SK-N-SH (cell line): Measurements from ENCODE around the gene SDK1. TPM values are rescaled to one million over a fixed set of nuclear protein-coding genes. Genes with fewer than 3 reads are reported as not detected.

Experiments
- CTCF ChIA-PET: fragments of 300-600, 350-600 bp; formaldehyde crosslinking; extraction: SDS; loops from one replicate; lab custom pipeline; 2021; lab: Yijun Ruan, JAX
- POLR2A ChIA-PET: fragments of 350-600 bp; sonication (Branson Sonifier 250); formaldehyde crosslinking; extraction: SDS; loops from one replicate; lab custom pipeline; 2020; ENCODE audit warnings: antibody characterized with exemption, inconsistent platforms; lab: Yijun Ruan, JAX
- DNase-seq: peaks from one replicate; pipeline ENCODE4 v3.0.0; 2012
- H2AFZ ChIP-seq: fragments of 200-600 bp; sonication (generic); 2 replicates; pipeline ENCODE4 v1.8.1; 2016; ENCODE audit warnings: antibody characterized with exemption, mild to moderate bottlenecking, low read depth
- H3F3A ChIP-seq: fragments of 200-600 bp; sonication (generic); replicated peaks from 2 replicates; pipeline ENCODE3; 2016; ENCODE audit warnings: antibody characterized with exemption, mild to moderate bottlenecking; ENCODE audit not compliant: insufficient read depth
- H3K27ac ChIP-seq, 2 experiments: fragments of 200-500 bp in 1 of 2; fragments of 200-600 bp in 1 of 2; sonication (Bioruptor generic) in 1 of 2; sonication (generic), shearing (Covaris generic) in 1 of 2; 2 replicates each; pipeline versions ENCODE4 v1.5.1 to v1.6.1; 2014 to 2016; ENCODE audit warnings: low read depth in 2 of 2, inconsistent platforms in 1 of 2, low read length in 1 of 2, mild to moderate bottlenecking in 1 of 2, mixed read lengths in 1 of 2
- H3K27me3 ChIP-seq: fragments of 200-600 bp; sonication (generic), shearing (Covaris generic); 2 replicates; pipeline ENCODE4 v1.6.1; 2016; ENCODE audit warnings: mixed run types; ENCODE audit not compliant: insufficient read depth
- H3K36me3 ChIP-seq, 2 experiments: fragments of 200-500 bp in 1 of 2; fragments of 200-600 bp in 1 of 2; sonication (Bioruptor generic) in 1 of 2; sonication (generic) in 1 of 2; replicated peaks in 1 of 2; 2 replicates each; pipeline versions ENCODE3 to v1.5.1; 2014 to 2016; ENCODE audit warnings: low read length in 1 of 2, mild to moderate bottlenecking in 1 of 2; ENCODE audit not compliant: insufficient read depth in 2 of 2, control insufficient read depth in 1 of 2
- H3K4me1 ChIP-seq, 2 experiments: fragments of 200-500 bp in 1 of 2; fragments of 200-600 bp in 1 of 2; sonication (Bioruptor generic) in 1 of 2; sonication (generic), shearing (Covaris generic) in 1 of 2; 2 replicates each; pipeline versions ENCODE4 v1.5.1 to v1.6.1; 2014 to 2016; ENCODE audit warnings: low read depth in 1 of 2, low read length in 1 of 2, mixed run types in 1 of 2; ENCODE audit not compliant: insufficient read depth in 2 of 2, control insufficient read depth in 1 of 2
- H3K4me2 ChIP-seq: fragments of 200-600 bp; sonication (generic), shearing (Covaris generic); 2 replicates; pipeline ENCODE4 v1.6.1; 2017; ENCODE audit warnings: mixed run types
- H3K4me3 ChIP-seq, 2 experiments: fragments of 200-500 bp in 1 of 2; fragments of 200-600 bp in 1 of 2; sonication (Bioruptor generic) in 1 of 2; sonication (generic), shearing (Covaris generic) in 1 of 2; 2 replicates each; pipeline versions ENCODE4 v1.5.1 to v1.8.1; 2014 to 2016; ENCODE audit warnings: low read depth in 2 of 2, inconsistent platforms in 1 of 2, low read length in 1 of 2, mild to moderate bottlenecking in 1 of 2, mixed read lengths in 1 of 2, moderate library complexity in 1 of 2
- H3K79me2 ChIP-seq: fragments of 200-600 bp; sonication (generic); 2 replicates; pipeline ENCODE4 v1.8.1; 2017; ENCODE audit warnings: mild to moderate bottlenecking; ENCODE audit not compliant: insufficient read depth
- H3K9ac ChIP-seq: fragments of 200-600 bp; sonication (generic); 2 replicates; pipeline ENCODE4 v1.6.1; 2017; ENCODE audit warnings: mixed run types
- H3K9me2 ChIP-seq: fragments of 200-600 bp; sonication (generic); 2 replicates; pipeline ENCODE4 v1.6.1; 2017; ENCODE audit warnings: mixed run types
- H3K9me3 ChIP-seq: fragments of 200-600 bp; sonication (generic); 2 replicates; pipeline ENCODE4 v1.6.1; 2017; ENCODE audit warnings: mixed run types, mild to moderate bottlenecking, moderate library complexity
- H4K20me1 ChIP-seq: fragments of 200-600 bp; sonication (generic); 2 replicates; pipeline ENCODE4 v1.6.1; 2017; ENCODE audit warnings: mild to moderate bottlenecking, mixed run types; ENCODE audit not compliant: insufficient read depth
- CHD2 ChIP-seq: fragments of 150-350 bp; IDR thresholded peaks from 2 replicates; pipeline ENCODE4 v1.6.1; 2018; ENCODE audit warnings: low read length; ENCODE audit not compliant: partially characterized antibody
- FOXM1 ChIP-seq: IDR thresholded peaks from 2 replicates; pipeline ENCODE4 v1.4.0; 2012; ENCODE audit warnings: low read depth, mild to moderate bottlenecking
- GATA2 ChIP-seq: sonication (generic); formaldehyde crosslinking; IDR thresholded peaks from 2 replicates; pipeline ENCODE4 v1.5.0; 2020; ENCODE audit warnings: mild to moderate bottlenecking, missing genetic modification reagents
- JUND ChIP-seq: IDR thresholded peaks from 2 replicates; pipeline ENCODE4 v1.4.0; 2012
- NRF1 ChIP-seq: IDR thresholded peaks from 2 replicates; pipeline ENCODE4 v1.6.1; 2012; ENCODE audit warnings: low read depth, mild to moderate bottlenecking, low read length
- PBX3 ChIP-seq: IDR thresholded peaks from 2 replicates; pipeline ENCODE4; 2012
- RFX5 ChIP-seq: IDR thresholded peaks from 2 replicates; pipeline ENCODE4 v1.6.1; 2012; ENCODE audit warnings: mild to moderate bottlenecking, improper control_type of control experiment, low read length
- SIN3A ChIP-seq: IDR thresholded peaks from 2 replicates; pipeline ENCODE4 v1.6.1; 2012; ENCODE audit warnings: low read depth, mild to moderate bottlenecking, low read length, moderate library complexity, borderline replicate concordance
- SMC3 ChIP-seq: IDR thresholded peaks from 2 replicates; pipeline ENCODE4 v1.6.1; 2012; ENCODE audit warnings: low read depth, low read length, improper control_type of control experiment
- TAF1 ChIP-seq: IDR thresholded peaks from 2 replicates; pipeline ENCODE4 v1.6.1; 2012; ENCODE audit warnings: low read depth, mild to moderate bottlenecking, low read length, moderate library complexity, borderline replicate concordance
- TCF12 ChIP-seq: IDR thresholded peaks from 2 replicates; pipeline ENCODE4 v1.4.0; 2012
- ZBTB33 ChIP-seq: IDR thresholded peaks from 2 replicates; pipeline ENCODE4 v1.4.0; 2012; ENCODE audit warnings: low read depth, borderline replicate concordance
- WGBS: methylation state at CpG from one replicate; pipeline ENCODE4 v1.1.6; 2017; ENCODE audit warnings: low lambda C conversion rate; 5-methylcytosine and 5-hydroxymethylcytosine counted together
- polyA plus RNA-seq, 3 experiments: library from polyadenylated mRNA; depleted of rRNA; stranded (reverse); fragments of >200 nt; gene quantifications; 2 replicates each; pipeline ENCODE4 v1.2.3, GENCODE V29; 2012
- TF ChIP-seq, protein P1 (sequence below): IDR thresholded peaks from 2 replicates; pipeline ENCODE4 v1.6.1; 2012; ENCODE audit warnings: mild to moderate bottlenecking, low read depth, low read length, moderate library complexity
- TF ChIP-seq, protein P2 (sequence below): IDR thresholded peaks from 2 replicates; pipeline ENCODE4 v1.4.0; 2012; ENCODE audit warnings: low read depth, borderline replicate concordance
- TF ChIP-seq, protein P3 (sequence below): IDR thresholded peaks from 2 replicates; pipeline ENCODE4 v1.4.0; 2012; ENCODE audit warnings: low read depth

The SDK1 gene
- polyA plus RNA-seq, 1 of the 3 experiments (the other 2 are of a cell fraction), result 1.2 TPM

- Histone ChIP-seq H3K9me2 (no peaks in the 10 kb centered on the region), H4K20me1 (no peaks in the 10 kb centered on the region), H3K9ac (no peak overlapping the region), H3K36me3 (no peaks in the 10 kb centered on the region), H3K4me2 (no peak overlapping the region), H3K79me2 (no peaks in the 10 kb centered on the region), H3F3A (no peaks in the 10 kb centered on the region), H3K27ac (no peak overlapping the region), H2AFZ (no peak overlapping the region), H3K4me3 (no peak overlapping the region), H3K9me3 (no peaks in the 10 kb centered on the region), H3K4me1 (peaks cover 0 to 10% of the 10 kb centered on the region in 2 experiments; a peak in 2 of 4 replicates), H3K27me3 (no peaks in the 10 kb centered on the region)
- WGBS, result 67% methylated on average over 6 of the region's 6 CpGs
- POLR2A ChIA-PET, result no interaction called here
- CTCF ChIA-PET, result interaction anchor here (0.5 to 0.7 kb wide), 2 partner anchors 33 to 109 kb away, joined by 3 read pairs; no protein-coding TSS in a partner anchor
- TF ChIP-seq TCF12, result no peak
- no peak for TF ChIP-seq SIN3A
- no peak for TF ChIP-seq JUND
- TF ChIP-seq, protein P1, sequence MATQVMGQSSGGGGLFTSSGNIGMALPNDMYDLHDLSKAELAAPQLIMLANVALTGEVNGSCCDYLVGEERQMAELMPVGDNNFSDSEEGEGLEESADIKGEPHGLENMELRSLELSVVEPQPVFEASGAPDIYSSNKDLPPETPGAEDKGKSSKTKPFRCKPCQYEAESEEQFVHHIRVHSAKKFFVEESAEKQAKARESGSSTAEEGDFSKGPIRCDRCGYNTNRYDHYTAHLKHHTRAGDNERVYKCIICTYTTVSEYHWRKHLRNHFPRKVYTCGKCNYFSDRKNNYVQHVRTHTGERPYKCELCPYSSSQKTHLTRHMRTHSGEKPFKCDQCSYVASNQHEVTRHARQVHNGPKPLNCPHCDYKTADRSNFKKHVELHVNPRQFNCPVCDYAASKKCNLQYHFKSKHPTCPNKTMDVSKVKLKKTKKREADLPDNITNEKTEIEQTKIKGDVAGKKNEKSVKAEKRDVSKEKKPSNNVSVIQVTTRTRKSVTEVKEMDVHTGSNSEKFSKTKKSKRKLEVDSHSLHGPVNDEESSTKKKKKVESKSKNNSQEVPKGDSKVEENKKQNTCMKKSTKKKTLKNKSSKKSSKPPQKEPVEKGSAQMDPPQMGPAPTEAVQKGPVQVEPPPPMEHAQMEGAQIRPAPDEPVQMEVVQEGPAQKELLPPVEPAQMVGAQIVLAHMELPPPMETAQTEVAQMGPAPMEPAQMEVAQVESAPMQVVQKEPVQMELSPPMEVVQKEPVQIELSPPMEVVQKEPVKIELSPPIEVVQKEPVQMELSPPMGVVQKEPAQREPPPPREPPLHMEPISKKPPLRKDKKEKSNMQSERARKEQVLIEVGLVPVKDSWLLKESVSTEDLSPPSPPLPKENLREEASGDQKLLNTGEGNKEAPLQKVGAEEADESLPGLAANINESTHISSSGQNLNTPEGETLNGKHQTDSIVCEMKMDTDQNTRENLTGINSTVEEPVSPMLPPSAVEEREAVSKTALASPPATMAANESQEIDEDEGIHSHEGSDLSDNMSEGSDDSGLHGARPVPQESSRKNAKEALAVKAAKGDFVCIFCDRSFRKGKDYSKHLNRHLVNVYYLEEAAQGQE, result no peak
- no peak for TF ChIP-seq RFX5
- TF ChIP-seq TAF1, result no peak
- TF ChIP-seq ZBTB33, result no peak
- TF ChIP-seq, protein P2, sequence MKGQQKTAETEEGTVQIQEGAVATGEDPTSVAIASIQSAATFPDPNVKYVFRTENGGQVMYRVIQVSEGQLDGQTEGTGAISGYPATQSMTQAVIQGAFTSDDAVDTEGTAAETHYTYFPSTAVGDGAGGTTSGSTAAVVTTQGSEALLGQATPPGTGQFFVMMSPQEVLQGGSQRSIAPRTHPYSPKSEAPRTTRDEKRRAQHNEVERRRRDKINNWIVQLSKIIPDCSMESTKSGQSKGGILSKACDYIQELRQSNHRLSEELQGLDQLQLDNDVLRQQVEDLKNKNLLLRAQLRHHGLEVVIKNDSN, result no peak
- no peak for TF ChIP-seq FOXM1
- TF ChIP-seq GATA2, result no peak
- no peak for TF ChIP-seq SMC3
- no peak for TF ChIP-seq PBX3
- TF ChIP-seq NRF1, result no peak
- TF ChIP-seq, protein P3, sequence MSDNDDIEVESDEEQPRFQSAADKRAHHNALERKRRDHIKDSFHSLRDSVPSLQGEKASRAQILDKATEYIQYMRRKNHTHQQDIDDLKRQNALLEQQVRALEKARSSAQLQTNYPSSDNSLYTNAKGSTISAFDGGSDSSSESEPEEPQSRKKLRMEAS, result no peak
- no peak for TF ChIP-seq CHD2
- DNase-seq, result no peak
These were observed 652.1 kb downstream of the SDK1 start for GRCh38 chr7:3953133-3953532.
